ENCODE measurements around the gene OCA2.
A peak's percentile ranks its signal among the peaks of the same experiment; 100 is the strongest.
"Not testable (repeated sequence)": the region's sequence is repeated elsewhere in the genome, so short reads cannot be mapped to it uniquely, and the experiment has no call there.

Gene OCA2

DNA sequence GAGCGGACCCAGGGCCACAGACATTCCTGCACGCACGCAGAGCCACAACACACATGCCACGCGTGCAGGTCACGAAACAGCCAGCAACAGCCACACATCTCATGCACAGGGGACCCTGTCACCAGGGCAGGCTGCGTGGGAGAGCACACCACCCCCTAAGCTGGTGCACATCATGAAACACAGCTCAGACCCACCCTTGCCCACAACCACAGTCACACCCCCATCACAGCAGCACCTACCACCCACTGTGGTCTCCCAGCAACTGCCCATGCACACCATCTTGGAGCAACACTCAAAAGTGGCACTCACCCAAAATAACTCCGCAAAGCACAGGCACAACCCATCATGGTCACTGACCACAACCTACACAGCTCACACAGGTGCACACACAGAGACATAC, 75.7 kb downstream of the OCA2 start:
- DNase-seq (ENCODE audit: low spot score) = no peak

- no peak for DNase-seq (ENCODE audit: low spot score)
Observed at GRCh38 chr15:28022961-28023360, 76.2 kb downstream of the OCA2 start.

- DNase-seq (ENCODE audit: low spot score) = no peak
Observed at GRCh38 chr15:28022181-28022580, 76.9 kb downstream of the OCA2 start.

GRCh38 chr15:28021281-28022039, 77.7 kb downstream of the OCA2 start:
- DNase-seq (ENCODE audit: low spot score) = peak; percentile 83

DNA sequence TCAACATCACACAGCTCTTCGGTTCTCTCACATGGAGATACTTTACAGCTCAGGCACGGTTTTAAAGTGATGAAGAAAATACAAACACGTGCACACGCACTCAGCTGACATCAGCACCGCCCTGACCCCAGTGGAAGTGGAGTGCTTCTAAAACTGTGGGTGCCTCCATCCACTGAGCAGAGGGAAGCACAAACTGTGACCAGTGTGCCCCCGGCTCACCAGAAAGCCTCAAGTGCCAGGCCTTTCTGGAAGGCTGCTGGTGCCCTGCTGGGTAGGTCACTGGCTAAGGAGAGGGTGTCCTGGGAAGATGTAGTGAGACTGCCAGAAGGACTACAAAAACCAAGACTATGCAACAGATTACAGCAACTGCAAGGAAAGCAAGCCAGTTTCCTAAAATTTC, 78.5 kb downstream of the OCA2 start:
- no peak for DNase-seq (ENCODE audit: low spot score)

DNA sequence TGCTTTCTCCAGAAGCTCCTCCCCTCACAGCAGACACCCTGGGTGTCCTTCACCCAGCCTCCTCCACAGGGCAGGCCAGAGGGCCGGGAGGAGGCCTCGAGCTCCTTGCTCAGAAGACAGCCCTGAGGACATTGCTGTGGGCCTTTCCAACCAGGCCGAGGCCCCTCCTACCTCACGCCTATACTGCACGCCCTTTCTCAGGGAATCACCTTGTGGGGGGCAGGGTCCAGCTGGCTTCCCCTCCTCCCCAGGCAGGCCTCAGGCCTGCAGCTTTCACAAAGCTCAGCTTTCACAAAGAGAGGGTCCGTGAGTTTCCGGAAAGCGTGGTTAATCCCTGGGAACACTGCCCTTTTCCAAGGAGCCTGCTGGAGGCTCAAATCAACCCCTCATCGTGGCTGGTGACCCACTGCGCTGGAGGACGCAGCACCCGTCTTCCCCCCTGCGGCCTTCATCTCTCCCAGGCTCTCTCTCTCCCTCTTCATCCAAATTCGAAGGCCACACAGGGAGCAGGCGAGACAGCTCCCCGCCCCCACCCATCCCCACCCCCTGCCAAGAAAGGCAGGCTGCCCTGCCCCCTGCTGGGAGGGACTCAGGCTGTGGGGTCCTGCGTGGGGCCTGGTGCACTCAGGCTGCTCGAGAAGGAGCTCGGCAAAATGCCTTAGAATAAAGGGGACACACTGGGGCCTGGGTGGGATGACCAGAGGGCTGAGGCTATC, 79.4 kb downstream of the OCA2 start:
- DNase-seq (ENCODE audit: low spot score) = no peak

GRCh38 chr15:28018291-28019044, 80.6 kb downstream of the OCA2 start:
- no peak for DNase-seq (ENCODE audit: low spot score)

- DNase-seq (ENCODE audit: low spot score) = peak; percentile 27
Observed at GRCh38 chr15:28017423-28017924, 81.6 kb downstream of the OCA2 start.

GRCh38 chr15:28015855-28016254, 83.3 kb downstream of the OCA2 start:
- DNase-seq (ENCODE audit: low spot score) = no peak

DNA sequence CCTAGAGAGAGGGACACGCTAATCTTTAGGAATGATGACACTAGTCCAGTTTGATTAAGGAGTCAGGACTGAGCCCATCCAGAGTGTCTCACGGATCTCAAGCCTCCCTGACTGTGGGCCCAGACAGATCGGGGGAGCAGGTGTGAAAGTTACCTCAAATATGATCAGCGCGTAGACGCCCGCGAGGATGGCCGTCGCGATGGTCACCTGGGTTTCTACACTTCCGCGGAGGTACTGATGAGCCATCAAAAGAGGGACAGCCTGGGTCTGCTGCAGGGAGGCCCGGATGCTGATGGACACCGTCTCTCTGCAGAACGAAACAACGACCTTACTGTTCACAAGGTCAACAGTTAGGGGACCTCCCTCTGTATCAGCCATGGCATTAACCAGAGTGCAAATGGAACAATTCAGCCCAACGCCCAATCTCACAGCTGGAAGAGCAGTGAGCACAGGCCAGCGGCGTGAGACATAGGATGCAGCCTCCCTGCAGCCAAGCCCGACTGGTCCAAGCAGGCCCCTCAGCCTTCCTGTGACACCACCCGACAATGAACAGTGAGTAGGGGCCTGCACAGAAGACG, 84.4 kb downstream of the OCA2 start:
- DNase-seq (ENCODE audit: low spot score) = no peak

DNA sequence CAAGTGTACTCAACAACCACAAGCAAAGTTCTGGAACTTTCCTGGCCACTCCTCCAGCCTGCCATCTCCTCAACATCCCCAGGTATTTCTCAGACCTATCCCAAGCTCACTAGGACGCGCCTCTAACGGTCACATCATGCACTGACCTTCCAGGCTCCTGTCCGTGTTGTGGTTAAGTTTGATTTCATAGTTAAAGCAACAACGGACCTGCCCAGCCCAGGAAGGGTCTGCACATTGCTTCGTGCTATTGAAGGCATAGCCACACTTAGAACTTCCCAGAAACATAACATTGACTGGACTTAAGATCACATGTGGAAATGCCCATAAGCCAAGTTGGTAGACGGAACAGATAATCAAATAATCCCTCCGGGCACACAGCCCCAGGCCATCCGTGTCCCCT, 85.1 kb downstream of the OCA2 start:
- no peak for DNase-seq (ENCODE audit: low spot score)

GRCh38 chr15:28013480-28013879, 85.6 kb downstream of the OCA2 start:
- no peak for DNase-seq (ENCODE audit: low spot score)

DNA sequence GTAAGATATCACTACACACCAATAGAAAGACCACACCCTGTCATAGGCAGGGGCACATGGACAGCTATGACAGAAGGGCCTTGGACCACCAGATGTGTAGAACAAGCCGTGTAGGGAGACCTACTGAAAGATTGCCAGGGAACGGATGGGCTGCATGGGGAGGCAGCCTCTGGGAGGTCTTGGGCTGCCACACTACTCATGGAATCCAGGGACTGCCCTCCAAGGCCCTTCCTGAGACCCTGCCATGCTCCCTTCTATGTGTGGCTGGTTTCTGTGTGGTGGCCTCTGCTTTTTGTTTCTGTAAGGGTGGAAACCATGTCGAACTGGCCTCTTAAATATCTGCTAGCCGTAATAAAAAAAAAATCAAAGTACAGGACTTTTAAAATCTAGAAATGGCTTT, 86.9 kb downstream of the OCA2 start:
- no peak for DNase-seq (ENCODE audit: low spot score)

- not testable (repeated sequence) for DNase-seq (ENCODE audit: low spot score)
Observed at GRCh38 chr15:28008175-28008574, 90.9 kb downstream of the OCA2 start.

- DNase-seq (ENCODE audit: low spot score) = no peak
Observed at GRCh38 chr15:28006116-28006905, 92.8 kb downstream of the OCA2 start.

- no peak for DNase-seq (ENCODE audit: low spot score)
Observed at GRCh38 chr15:28005004-28005527, 94.0 kb downstream of the OCA2 start.

DNA sequence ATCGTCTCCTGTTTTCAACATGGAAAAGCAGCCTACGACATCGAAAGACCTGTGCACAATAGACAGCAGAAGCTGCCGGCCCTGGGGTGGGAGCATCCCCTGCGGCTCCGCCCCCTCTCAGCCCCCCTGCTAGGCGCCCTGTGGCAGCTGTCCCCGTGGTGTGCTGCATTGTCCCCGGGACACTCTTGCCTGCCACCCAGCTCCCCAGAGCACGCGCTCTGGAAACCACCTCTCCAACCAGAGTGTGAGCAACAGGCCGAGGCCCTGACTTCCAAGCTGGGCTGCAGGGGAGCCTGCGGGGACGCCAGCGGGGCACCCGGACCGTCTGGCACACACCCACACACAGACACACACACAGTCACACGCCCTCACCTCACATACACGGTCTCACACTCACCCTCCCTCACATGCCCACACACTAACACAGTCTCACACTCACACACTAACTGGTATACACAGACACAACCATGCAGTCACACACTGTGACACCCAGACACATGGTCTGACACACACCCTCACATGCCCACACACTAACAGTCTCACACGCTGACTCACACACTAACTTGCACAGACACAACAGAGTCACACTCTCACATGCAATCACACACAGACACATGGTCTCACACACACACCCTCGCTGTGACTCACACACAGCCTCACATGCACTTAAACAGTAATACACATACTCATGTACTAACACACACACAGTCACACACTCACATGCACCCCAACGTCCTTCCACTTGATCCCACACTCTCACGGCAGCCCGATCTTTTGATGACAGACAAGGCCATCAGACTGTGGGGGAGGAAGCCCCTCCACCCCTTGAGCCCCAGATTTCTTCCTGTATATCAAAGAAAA, 94.7 kb downstream of the OCA2 start:
- no peak for DNase-seq (ENCODE audit: low spot score)

DNA sequence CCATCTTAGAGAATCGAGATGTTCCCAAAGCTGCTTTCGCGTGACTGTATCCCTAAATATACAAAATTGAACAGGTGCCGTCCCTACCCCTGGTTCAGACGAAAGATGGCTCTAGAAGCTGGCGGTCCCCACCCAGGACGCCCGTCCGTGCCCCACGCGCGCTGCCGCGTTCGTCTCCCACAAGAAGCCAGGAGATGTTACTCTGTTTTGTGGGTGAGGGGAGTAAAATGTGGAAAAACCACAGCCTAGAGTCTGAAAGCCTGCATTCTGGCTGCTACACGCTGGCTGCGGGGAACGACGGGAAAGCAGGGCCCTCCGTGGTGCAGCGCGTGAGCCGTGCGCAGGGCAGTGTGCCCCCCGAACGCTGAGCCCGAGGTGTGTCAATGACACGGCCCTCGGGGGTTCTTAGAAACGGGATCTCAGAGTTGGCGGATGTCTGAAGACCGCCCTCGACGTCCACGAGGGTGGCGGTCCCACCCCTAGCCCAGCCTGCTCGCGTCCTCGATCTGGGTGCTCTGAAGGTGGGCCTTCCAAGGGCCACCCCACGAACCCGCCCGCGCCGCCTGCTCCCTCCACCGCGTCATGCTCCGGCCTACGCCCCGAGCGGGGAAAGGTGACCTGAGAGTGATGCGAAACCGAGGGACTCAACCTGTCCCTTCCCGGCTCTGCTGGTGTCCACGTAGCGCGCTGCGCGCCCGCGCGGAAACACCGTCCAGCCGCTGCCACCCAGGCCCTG, 95.6 kb downstream of the OCA2 start:
- no peak for DNase-seq (ENCODE audit: low spot score)

- DNase-seq (ENCODE audit: low spot score) = no peak
Observed at GRCh38 chr15:28002867-28003266, 96.2 kb downstream of the OCA2 start.
